ENCODE measurements around the gene PCF11.
A peak's percentile ranks its signal among the peaks of the same experiment; 100 is the strongest.

The PCF11 gene

DNA sequence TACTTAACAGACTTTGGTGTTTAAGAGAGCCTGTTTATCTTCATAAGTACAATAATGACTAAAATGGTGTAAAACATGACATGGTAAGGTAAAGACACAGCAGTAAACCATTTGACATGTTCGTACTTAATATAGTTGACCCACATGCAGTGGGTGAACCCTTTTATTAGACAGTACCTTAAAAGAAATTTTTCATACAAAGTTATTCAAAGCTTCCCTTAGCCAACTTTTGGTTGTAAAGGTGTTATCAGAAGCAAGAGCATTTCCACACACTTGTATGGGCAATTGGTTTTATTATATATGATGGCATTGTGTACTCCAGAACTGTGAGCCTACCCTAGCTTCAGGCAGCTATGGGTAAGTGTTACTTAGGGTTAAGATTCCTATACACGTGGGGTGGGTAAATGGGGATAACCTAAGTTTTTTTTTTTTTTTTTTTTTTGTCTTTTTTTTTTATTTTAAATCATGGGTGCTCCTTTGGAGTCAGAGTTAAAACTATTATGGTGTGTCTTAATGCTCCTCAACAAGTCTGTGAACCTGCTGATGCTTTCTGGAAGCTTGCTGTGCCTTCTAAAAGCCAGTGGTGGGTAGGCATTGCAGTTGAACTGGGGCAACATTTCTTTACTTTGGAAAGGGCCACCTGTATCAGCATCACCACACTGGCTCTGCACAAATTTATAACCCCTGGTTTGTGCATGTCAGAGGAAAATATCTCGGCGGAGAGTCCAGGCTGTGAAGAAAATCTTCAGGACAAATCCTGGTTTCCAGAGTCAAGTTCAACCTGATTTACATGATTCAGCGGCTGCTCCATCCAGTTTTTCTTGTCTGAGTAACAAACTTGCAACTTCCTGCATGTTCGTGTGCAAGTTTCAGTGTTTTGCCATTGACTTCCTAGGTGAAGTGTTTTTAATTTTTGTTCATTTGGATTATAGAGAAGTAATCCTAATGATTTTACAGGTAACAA is 3.3 kb downstream of the PCF11 start:
- Mint-ChIP-seq H3K36me3 (ENCODE audit: low read depth) (peaks cover 70% of the 10 kb centered on the region), H3K4me3 (peak overlapping the region; percentile 86)
- intact Hi-C loops (cut with micrococcal nuclease), result loop anchor here (10.0 kb wide), 1 partner anchor 125 kb away; the partner anchor contains the start of gene CCDC90B

DNA sequence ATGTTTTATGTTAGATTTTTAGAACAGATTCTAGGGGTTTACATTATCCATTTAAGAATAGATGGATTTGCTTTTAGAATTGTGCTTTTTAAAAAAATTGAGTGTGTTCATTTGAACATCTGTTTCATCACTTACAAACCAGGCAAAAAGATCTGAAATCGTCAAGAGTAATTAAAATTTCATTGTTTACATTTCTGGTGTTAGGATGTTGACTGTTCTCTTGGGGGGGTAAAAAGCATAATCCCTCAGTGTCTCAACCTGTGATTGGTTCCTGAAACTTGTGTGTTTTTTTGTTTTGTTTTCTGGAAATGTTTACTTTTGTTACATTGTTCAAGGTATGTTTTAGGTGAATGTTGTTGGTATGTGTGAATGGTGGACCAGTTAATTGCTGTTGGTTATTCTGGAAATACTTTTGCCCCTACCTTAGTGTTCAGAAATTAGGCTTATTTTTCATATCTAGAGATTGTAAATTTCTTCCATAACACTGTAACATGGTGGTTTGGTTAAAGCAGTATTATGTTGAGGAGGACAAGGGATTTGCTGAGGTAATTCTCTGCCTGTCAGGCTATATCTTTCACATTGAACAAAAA is 4.8 kb downstream of the PCF11 start:
- intact Hi-C loops (cut with micrococcal nuclease), result loop anchor here (10.0 kb wide), 1 partner anchor 123 kb away; the partner anchor contains the start of gene CCDC90B
- no peaks in the 10 kb centered on the region for H3K27me3 Mint-ChIP-seq
- H3K27ac Mint-ChIP-seq, result no peak overlapping the region

More for the DNA sequence above, 3.3 kb downstream of the PCF11 start:
- Mint-ChIP-seq H3K27ac (peak overlapping the region; percentile 75), H3K9me3 (no peaks in the 10 kb centered on the region), H3K4me1 (ENCODE audit: low read depth) (peaks cover 32% of the 10 kb centered on the region), H3K27me3 (no peaks in the 10 kb centered on the region)

DNA sequence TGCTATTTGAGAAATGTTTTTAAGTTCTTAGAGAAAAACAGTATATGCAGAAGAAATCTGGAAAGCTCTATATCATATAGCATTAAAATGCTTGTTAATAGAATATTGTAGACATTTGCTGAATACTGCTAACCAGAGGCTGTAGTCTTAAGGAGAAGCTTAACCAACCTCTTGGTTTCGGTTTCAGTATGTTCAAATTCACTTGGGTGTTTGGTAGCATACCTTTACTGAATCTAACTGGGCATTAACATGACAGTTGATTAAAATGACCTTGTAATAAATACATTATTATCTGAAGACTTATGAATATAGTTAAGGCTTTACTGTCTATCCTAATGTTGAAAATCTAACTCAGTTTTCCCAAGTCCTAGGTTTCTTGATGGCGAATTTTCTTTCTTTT is 5.4 kb downstream of the PCF11 start:
- Mint-ChIP-seq H3K27ac (no peak overlapping the region), H3K4me3 (no peak overlapping the region), H3K36me3 (ENCODE audit: low read depth) (peaks cover 84% of the 10 kb centered on the region), H3K27me3 (no peaks in the 10 kb centered on the region), H3K4me1 (ENCODE audit: low read depth) (peaks cover 41% of the 10 kb centered on the region), H3K9me3 (no peaks in the 10 kb centered on the region)
- intact Hi-C loops (cut with micrococcal nuclease), result loop anchor here (10.0 kb wide), 1 partner anchor 122 kb away; the partner anchor contains the start of gene CCDC90B

More for the DNA sequence above, 4.8 kb downstream of the PCF11 start:
- H3K4me3 Mint-ChIP-seq, result peak overlapping the region; percentile 17
- peaks cover 40% of the 10 kb centered on the region for H3K4me1 Mint-ChIP-seq (ENCODE audit: low read depth)
- H3K9me3 Mint-ChIP-seq, result no peaks in the 10 kb centered on the region
- peaks cover 84% of the 10 kb centered on the region for H3K36me3 Mint-ChIP-seq (ENCODE audit: low read depth)

DNA sequence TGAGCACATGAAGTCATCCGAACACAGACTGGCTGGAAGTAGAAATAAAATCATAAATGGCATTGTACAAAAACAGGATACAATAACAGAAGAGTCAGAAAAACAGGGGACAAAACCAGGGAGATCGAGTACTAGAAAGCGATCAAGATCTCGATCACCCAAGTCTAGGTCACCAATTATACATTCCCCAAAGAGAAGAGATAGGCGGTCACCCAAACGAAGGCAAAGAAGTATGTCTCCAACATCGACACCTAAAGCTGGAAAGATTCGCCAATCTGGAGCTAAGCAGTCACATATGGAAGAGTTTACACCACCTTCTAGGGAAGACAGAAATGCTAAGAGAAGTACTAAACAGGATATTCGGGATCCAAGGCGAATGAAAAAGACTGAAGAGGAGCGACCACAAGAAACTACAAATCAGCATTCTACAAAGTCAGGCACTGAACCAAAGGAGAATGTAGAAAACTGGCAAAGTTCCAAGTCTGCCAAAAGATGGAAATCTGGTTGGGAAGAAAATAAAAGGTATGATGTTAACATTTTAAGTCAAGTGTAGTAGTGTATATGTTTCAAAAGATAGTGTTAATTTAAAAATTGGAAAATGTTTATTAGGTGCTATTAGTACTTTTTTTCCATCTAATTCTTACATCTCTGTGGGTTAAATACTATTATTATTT is 9.4 kb downstream of the PCF11 start:
- Mint-ChIP-seq H3K4me1 (ENCODE audit: low read depth) (peaks cover 59% of the 10 kb centered on the region), H3K36me3 (ENCODE audit: low read depth) (peaks cover 84% of the 10 kb centered on the region), H3K27me3 (no peaks in the 10 kb centered on the region), H3K4me3 (no peak overlapping the region), H3K9me3 (no peaks in the 10 kb centered on the region), H3K27ac (no peak overlapping the region)
- intact Hi-C loops (cut with micrococcal nuclease), result loop anchor here (10.0 kb wide), 1 partner anchor 118 kb away; the partner anchor contains the start of gene CCDC90B

DNA sequence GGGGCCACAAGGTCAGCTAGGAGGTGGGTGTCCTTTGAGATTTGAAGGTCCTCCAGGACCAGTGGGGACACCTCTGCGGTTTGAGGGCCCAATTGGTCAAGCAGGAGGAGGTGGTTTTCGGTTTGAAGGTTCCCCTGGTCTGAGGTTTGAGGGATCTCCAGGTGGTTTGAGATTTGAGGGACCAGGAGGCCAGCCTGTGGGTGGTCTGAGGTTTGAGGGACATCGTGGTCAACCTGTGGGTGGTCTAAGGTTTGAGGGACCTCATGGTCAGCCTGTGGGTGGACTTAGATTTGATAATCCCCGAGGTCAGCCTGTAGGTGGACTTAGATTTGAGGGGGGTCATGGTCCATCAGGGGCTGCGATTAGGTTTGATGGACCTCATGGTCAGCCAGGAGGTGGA is 11.8 kb downstream of the PCF11 start:
- intact Hi-C loops (cut with micrococcal nuclease), result loop anchor here (10.0 kb wide), 1 partner anchor 116 kb away; the partner anchor contains the start of gene CCDC90B
- peaks cover 96% of the 10 kb centered on the region for H3K36me3 Mint-ChIP-seq (ENCODE audit: low read depth)
- H3K27me3 Mint-ChIP-seq, result no peaks in the 10 kb centered on the region
- peaks cover 65% of the 10 kb centered on the region for H3K4me1 Mint-ChIP-seq (ENCODE audit: low read depth)
- H3K27ac Mint-ChIP-seq, result no peak overlapping the region
- H3K9me3 Mint-ChIP-seq, result no peaks in the 10 kb centered on the region
- no peak overlapping the region for H3K4me3 Mint-ChIP-seq

DNA sequence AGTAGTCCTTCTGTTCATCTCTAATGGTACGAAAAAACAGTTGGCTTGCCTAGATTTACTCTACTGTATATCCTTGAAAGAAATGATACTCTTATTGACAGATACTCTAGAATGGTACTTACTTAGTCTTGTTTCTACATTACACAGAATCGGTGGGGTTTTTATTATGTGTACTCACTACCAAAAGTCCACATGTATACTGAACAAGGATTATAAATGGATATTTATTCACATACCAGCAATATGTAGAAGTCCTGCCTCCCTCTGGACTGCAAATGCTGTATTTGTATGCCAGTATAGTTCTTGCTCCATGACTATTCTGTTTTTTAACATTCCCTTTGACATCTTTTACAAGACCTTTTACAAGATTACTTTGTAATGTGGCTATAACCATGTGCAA is 13.9 kb downstream of the PCF11 start:
- H3K27me3 Mint-ChIP-seq, result no peaks in the 10 kb centered on the region
- H3K9me3 Mint-ChIP-seq, result no peaks in the 10 kb centered on the region
- peaks cover 91% of the 10 kb centered on the region for H3K36me3 Mint-ChIP-seq (ENCODE audit: low read depth)
- H3K4me1 Mint-ChIP-seq (ENCODE audit: low read depth), result peaks cover 67% of the 10 kb centered on the region
- intact Hi-C loops (cut with micrococcal nuclease), result loop anchor here (5.0 kb wide), 1 partner anchor 264 kb away; no protein-coding TSS in a partner anchor
- no peak overlapping the region for H3K27ac Mint-ChIP-seq
- H3K4me3 Mint-ChIP-seq, result peak overlapping the region; percentile 4

DNA sequence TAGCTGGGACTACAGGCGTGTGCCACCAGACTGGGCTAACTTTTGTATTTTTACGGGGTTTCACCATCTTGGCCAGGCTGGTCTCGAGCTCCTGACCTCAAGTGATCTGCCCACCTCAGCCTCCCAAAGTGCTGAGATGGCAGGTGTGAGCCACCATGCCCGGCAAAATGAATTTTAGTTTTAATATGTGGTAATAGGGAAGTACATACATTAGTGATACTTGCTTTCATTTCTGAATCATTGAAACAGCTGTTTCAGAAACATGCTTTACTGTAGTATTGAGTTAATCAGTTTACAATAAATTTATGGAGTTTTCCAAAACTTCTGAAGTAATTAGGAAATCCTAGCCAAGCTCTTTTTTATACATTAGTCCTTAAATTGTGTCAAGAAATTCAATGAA is 15.6 kb downstream of the PCF11 start:
- Mint-ChIP-seq H3K27me3 (no peaks in the 10 kb centered on the region), H3K4me3 (no peak overlapping the region), H3K4me1 (ENCODE audit: low read depth) (peaks cover 58% of the 10 kb centered on the region), H3K9me3 (no peaks in the 10 kb centered on the region), H3K36me3 (ENCODE audit: low read depth) (peaks cover 90% of the 10 kb centered on the region), H3K27ac (no peak overlapping the region)
- intact Hi-C loops (cut with micrococcal nuclease), result loop anchor here (5.0 kb wide), 1 partner anchor 265 kb away; no protein-coding TSS in a partner anchor

DNA sequence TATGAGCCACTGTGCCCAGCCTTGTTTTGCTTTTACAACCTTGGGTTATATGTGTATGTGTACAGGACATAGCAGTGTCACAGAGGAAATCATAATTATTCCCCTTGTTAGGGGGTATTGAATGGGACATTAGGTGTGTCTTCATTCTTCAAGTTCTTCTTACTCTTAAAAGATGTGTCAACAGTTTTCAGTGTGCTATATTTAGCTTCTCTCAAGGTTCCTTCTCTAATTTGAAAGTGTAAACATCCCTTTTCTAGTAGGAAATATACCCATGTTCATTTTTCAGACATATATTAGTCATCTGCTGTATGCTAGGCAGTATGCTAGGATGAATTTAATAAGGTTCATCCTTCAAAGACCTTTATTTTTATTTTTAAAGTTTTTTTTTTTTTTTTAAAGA is 17.1 kb downstream of the PCF11 start:
- H3K27me3 Mint-ChIP-seq, result no peaks in the 10 kb centered on the region
- intact Hi-C loops (cut with micrococcal nuclease), result loop anchor here (5.0 kb wide), 1 partner anchor 267 kb away; no protein-coding TSS in a partner anchor
- H3K27ac Mint-ChIP-seq, result no peak overlapping the region
- H3K4me3 Mint-ChIP-seq, result no peak overlapping the region
- H3K9me3 Mint-ChIP-seq, result no peaks in the 10 kb centered on the region
- peaks cover 90% of the 10 kb centered on the region for H3K36me3 Mint-ChIP-seq (ENCODE audit: low read depth)
- peaks cover 46% of the 10 kb centered on the region for H3K4me1 Mint-ChIP-seq (ENCODE audit: low read depth)

DNA sequence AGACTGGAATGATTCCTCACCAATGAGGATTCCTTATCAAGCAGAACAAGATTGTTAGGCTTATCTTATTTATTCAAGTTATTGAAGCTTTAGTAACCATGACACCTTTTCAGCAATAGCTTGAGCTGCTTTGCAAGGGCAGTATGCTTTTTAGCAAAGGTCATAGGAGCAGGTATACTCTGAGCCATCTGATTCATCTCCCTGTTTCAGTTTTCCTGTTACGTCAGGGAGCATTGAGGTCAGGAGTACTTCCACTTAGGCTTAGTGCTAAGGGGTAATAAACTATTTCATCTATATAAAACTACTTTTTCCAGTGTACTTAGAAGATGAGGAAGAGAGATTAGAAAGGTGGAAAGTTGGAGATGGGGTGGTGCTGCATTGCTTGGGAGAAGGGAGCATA is 18.9 kb downstream of the PCF11 start:
- Mint-ChIP-seq H3K9me3 (no peaks in the 10 kb centered on the region), H3K4me3 (no peak overlapping the region), H3K27ac (no peak overlapping the region), H3K4me1 (ENCODE audit: low read depth) (peaks cover 28% of the 10 kb centered on the region), H3K27me3 (no peaks in the 10 kb centered on the region), H3K36me3 (ENCODE audit: low read depth) (peaks cover 90% of the 10 kb centered on the region)
- intact Hi-C loops (cut with micrococcal nuclease), result no loop called here

DNA sequence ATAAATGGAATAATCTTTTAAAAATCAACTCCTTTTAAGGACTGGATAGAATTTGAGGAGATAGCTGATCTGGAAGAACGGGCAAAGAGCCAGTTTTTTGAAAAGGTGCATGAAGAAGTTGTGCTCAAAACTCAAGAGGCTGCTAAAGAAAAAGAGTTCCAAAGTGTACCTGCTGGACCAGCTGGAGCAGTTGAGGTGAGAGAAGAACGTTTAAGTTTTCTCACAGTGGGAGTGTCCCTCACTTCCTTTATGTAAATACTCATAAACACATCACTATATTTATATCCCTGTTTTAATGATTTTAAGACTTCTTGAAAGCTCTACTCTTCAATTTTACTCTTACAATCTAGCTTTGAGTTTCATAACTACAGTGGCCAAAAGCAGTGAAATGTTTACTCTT is 24.9 kb downstream of the PCF11 start:
- Mint-ChIP-seq H3K27me3 (no peaks in the 10 kb centered on the region), H3K4me1 (ENCODE audit: low read depth) (peaks cover 6% of the 10 kb centered on the region), H3K27ac (no peak overlapping the region), H3K9me3 (no peaks in the 10 kb centered on the region), H3K36me3 (ENCODE audit: low read depth) (peaks cover 84% of the 10 kb centered on the region), H3K4me3 (no peak overlapping the region)
- intact Hi-C loops (cut with micrococcal nuclease), result no loop called here

DNA sequence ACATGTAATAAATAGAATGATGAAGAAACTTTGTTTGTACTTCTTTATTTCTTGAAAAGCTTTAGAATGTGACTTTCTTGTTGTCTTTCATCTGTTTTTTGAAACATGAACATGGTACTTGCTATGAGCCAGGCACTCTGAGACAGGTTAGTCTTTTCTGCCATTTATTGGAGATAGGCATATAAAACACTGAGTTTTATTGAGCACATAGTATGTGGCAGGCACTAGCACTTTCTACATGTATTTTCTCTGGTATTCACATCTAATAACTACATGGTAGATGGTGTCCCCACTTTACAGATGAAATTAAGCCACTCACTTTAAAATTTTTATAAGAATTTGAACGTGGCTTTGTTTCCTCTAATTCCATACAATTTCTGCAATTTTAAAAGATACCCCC is 28.8 kb downstream of the PCF11 start:
- no peak overlapping the region for H3K27ac Mint-ChIP-seq
- peaks cover 79% of the 10 kb centered on the region for H3K36me3 Mint-ChIP-seq (ENCODE audit: low read depth)
- intact Hi-C loops (cut with micrococcal nuclease), result no loop called here
- H3K4me1 Mint-ChIP-seq (ENCODE audit: low read depth), result peaks cover 12% of the 10 kb centered on the region
- no peaks in the 10 kb centered on the region for H3K27me3 Mint-ChIP-seq
- H3K4me3 Mint-ChIP-seq, result no peak overlapping the region
- no peaks in the 10 kb centered on the region for H3K9me3 Mint-ChIP-seq

DNA sequence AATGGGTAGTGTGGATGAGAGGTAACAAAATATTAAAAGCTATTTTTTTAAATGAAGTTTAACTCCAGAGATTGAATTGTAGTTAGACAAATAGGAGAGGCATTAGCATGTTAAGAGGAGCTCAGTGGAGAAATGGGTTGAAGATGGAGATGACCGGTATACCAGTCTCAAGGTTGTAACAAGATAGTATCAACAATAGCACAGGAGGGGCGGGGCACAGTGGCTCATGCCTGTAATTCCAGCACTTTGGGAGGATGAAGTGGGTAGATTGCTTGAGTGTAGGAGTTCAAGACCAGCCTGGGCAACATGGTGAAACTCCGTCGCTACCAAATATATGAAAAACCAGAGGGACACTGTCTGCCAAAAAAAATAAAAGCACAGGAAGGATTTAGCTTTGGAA is 30.5 kb downstream of the PCF11 start:
- H3K4me3 Mint-ChIP-seq, result no peak overlapping the region
- H3K27ac Mint-ChIP-seq, result peak overlapping the region; percentile 11

DNA sequence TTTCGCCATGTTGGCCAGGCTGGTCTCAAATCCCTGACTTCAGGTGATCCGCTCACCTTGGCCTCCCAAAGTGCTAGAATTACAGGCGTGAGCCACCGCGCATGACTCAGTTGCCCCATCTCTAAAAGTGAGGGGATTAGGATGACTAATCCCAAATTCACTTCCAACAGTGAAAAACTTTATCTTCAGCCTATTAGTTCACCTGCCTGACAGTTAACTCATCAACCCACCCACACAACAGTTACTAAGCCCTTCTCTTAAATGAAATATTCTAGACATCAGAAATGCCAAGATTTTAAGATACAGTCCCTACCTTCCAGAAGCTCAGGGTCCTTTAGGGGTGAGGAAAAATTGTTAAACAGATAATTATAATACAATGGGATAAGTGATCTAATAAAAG is 34.6 kb downstream of the PCF11 start:
- H3K4me3 Mint-ChIP-seq, result no peak overlapping the region
- peaks cover 75% of the 10 kb centered on the region for H3K36me3 Mint-ChIP-seq (ENCODE audit: low read depth)
- no peaks in the 10 kb centered on the region for H3K27me3 Mint-ChIP-seq
- no peak overlapping the region for H3K27ac Mint-ChIP-seq
- H3K4me1 Mint-ChIP-seq (ENCODE audit: low read depth), result peaks cover 35% of the 10 kb centered on the region
- H3K9me3 Mint-ChIP-seq, result no peaks in the 10 kb centered on the region
- intact Hi-C loops (cut with micrococcal nuclease), result loop anchor here (10.0 kb wide), 1 partner anchor 117 kb away; the partner anchor contains the start of gene RAB30

More for the DNA sequence above, 30.5 kb downstream of the PCF11 start:
- intact Hi-C loops (cut with micrococcal nuclease), result no loop called here
- H3K4me1 Mint-ChIP-seq (ENCODE audit: low read depth), result peaks cover 18% of the 10 kb centered on the region
- peaks cover 84% of the 10 kb centered on the region for H3K36me3 Mint-ChIP-seq (ENCODE audit: low read depth)
- no peaks in the 10 kb centered on the region for H3K9me3 Mint-ChIP-seq
- H3K27me3 Mint-ChIP-seq, result no peaks in the 10 kb centered on the region

Data from dendritic cell treated with granulocyte-macrophage colony-stimulating factor and Interleukin-4, amounts not matched to agents 40 ng/mL and 50 ng/mL, for 4 days (primary cell).